NOMO-1 (cell line): Measurements from ENCODE around the gene MXRA8.

Experiments used
- DNase-seq, 2 experiments: peaks; one replicate each; lab custom pipeline; 2025; ENCODE audit not compliant: unreplicated experiment in 2 of 2; lab: John Stamatoyannopoulos, UW

The MXRA8 gene

DNA sequence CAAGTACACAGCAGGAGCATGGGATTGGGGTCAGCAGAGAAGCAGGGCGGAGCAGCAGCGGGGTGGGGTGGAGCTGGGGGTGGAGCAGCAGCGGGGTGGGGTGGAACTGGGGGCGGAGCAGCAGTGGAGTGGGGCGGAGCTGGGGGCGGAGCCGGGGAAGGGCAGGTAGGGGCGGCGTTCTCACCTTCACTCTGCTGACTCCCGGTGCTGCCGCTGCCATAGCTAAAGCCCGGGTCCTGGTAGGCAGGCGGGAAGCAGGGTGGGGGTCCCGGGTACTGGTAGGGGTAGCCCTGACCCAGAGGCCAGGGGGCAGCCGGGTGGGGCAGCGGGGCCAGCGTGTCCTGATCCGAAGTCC, 20.6 kb downstream of the MXRA8 start:
- DNase-seq: no peak

- DNase-seq: no peak
Observed at GRCh38 chr1:1336931-1337792, 21.2 kb downstream of the MXRA8 start.

DNA sequence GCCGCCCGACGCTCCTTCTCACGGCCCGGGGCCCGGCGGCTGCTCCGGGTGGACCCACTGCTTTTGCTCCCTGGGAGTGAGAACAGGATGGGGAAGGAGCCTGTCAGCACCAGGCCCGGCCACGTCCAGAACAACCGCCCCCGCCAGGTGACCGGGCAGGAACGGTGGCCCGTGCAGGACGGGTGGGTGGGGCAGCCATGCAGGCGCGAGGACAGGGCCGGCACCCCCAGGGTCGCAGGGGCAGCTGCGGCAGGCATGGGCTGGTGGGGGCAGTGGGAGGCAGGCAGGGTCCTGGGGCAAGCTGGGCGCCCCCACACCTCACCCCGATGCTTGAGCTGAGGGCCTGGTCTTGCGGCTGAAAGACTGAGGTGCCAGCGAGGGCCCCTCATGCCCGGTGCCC, 21.9 kb downstream of the MXRA8 start:
- DNase-seq: no peak

- no peak for DNase-seq
Observed at GRCh38 chr1:1335792-1336248, 22.5 kb downstream of the MXRA8 start.

- no peak for DNase-seq
Observed at GRCh38 chr1:1335283-1335682, 23.1 kb downstream of the MXRA8 start.

- no peak for DNase-seq
Observed at GRCh38 chr1:1334835-1335234, 23.5 kb downstream of the MXRA8 start.

DNA sequence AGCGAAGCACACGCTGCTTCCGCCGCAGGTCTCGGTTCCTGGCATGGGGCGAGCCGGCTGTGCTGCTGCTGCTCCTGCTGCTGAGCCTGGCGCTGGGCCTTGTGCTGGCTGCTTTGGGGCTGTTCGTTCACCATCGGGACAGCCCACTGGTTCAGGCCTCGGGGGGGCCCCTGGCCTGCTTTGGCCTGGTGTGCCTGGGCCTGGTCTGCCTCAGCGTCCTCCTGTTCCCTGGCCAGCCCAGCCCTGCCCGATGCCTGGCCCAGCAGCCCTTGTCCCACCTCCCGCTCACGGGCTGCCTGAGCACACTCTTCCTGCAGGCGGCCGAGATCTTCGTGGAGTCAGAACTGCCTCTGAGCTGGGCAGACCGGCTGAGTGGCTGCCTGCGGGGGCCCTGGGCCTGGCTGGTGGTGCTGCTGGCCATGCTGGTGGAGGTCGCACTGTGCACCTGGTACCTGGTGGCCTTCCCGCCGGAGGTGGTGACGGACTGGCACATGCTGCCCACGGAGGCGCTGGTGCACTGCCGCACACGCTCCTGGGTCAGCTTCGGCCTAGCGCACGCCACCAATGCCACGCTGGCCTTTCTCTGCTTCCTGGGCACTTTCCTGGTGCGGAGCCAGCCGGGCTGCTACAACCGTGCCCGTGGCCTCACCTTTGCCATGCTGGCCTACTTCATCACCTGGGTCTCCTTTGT, 24.7 kb downstream of the MXRA8 start:
- DNase-seq: no peak

DNA sequence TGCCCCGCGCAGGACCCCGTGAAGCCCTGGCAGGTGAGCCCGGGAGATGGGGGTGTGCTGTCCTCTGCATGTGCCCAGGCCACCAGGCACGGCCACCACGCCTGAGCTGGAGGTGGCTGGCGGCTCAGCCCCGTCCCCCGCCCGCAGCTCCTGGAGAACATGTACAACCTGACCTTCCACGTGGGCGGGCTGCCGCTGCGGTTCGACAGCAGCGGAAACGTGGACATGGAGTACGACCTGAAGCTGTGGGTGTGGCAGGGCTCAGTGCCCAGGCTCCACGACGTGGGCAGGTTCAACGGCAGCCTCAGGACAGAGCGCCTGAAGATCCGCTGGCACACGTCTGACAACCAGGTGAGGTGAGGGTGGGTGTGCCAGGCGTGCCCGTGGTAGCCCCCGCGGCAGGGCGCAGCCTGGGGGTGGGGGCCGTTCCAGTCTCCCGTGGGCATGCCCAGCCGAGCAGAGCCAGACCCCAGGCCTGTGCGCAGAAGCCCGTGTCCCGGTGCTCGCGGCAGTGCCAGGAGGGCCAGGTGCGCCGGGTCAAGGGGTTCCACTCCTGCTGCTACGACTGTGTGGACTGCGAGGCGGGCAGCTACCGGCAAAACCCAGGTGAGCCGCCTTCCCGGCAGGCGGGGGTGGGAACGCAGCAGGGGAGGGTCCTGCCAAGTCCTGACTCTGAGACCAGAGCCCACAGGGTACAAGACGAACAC, 25.4 kb downstream of the MXRA8 start:
- no peak for DNase-seq

DNA sequence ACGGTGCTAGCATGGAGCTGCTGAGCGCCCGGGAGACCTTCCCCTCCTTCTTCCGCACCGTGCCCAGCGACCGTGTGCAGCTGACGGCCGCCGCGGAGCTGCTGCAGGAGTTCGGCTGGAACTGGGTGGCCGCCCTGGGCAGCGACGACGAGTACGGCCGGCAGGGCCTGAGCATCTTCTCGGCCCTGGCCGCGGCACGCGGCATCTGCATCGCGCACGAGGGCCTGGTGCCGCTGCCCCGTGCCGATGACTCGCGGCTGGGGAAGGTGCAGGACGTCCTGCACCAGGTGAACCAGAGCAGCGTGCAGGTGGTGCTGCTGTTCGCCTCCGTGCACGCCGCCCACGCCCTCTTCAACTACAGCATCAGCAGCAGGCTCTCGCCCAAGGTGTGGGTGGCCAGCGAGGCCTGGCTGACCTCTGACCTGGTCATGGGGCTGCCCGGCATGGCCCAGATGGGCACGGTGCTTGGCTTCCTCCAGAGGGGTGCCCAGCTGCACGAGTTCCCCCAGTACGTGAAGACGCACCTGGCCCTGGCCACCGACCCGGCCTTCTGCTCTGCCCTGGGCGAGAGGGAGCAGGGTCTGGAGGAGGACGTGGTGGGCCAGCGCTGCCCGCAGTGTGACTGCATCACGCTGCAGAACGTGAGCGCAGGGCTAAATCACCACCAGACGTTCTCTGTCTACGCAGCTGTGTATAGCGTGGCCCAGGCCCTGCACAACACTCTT, 26.2 kb downstream of the MXRA8 start:
- DNase-seq: no peak

- DNase-seq: no peak
Observed at GRCh38 chr1:1331068-1331965, 27.0 kb downstream of the MXRA8 start, which contains the start of gene TAS1R3. Gene TAS1R3 (plus strand): TSS chr1:1331280. CDS start chr1:1331346, 66 bp downstream.

DNA sequence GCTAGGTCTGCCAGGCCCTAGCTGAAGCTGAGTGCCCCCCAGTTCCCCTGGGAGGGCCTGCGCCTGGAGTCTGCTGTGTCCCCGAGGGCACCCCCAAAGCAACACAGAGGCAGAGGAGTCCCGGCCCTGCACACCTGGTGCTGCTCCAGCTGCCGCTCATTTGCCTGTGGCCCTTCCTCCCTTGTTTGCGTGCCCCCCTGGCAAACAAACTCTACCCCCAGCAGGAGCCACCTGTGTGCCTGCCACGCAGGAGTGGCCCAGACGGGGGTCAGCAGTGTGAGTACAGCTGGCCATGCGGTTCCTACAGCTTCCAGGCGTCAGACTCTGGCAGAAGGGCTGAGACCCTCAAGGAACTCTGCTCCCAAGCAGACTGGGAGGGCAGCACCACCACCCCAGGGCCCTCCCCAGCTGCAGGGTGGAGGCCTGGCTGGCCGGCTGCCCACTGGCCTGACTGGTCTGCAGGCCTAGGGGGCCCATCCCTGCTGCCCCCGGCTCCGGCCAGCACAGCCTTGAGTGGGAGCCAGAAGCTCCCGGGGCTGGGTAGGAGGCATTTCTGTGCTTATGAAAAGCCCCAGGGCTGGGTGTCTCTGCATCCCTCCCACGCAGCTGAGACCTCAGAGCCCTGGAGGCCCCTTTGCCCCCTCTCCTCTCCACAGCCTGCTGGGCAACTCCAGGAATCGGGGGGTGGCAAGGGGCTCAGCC, 27.8 kb downstream of the MXRA8 start:
- DNase-seq: no peak

DNA sequence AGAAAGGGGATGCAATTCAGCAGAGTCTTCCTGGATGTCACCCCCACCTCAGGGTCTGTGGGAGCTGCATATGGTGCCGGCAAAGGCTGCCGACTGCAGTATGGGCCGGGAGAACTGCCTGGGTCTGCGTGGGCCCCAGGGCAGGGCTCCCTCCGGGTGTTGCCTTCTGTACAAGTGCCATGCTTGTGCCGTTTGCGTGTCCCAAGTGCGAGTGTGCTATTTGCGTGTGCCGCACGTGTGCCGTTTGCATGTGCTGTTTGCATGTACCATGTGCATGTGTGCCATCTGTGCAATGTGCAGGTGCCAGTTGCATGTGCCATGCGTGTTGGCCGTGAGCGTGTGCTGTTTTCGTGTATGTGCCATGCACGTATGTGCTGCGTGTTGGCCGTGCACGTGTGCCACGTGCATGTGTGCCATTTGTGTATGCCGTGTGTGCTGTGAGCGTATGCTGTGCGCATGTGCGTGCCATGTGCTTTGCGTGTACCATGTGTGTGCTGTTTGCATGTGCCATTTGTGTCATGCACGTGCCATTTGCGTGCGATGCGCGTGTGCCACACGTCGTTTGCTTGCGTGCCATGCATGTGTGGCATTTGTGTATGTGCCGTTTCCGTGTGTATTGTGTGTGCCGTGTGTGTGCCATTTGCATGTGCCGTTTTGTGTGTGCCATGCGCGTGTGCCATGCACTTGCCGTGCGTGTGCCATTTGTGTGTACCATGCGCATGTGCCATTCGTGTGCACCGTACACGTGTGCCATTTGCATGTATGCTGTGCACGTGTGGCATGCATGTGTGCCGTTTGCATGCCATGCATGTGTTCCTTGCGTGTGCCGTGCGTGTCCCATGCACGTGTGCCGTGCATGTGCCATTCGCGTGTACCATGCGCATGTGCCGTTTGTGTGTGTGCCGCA, 28.8 kb downstream of the MXRA8 start:
- no peak for DNase-seq

DNA sequence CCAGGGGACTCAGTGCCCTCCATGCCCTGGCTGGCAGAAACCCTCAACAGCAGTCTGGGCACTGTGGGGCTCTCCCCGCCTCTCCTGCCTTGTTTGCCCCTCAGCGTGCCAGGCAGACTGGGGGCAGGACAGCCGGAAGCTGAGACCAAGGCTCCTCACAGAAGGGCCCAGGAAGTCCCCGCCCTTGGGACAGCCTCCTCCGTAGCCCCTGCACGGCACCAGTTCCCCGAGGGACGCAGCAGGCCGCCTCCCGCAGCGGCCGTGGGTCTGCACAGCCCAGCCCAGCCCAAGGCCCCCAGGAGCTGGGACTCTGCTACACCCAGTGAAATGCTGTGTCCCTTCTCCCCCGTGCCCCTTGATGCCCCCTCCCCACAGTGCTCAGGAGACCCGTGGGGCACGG, 30.1 kb downstream of the MXRA8 start:
- DNase-seq: no peak

- DNase-seq: no peak
Observed at GRCh38 chr1:1327291-1327690, 31.1 kb downstream of the MXRA8 start.

DNA sequence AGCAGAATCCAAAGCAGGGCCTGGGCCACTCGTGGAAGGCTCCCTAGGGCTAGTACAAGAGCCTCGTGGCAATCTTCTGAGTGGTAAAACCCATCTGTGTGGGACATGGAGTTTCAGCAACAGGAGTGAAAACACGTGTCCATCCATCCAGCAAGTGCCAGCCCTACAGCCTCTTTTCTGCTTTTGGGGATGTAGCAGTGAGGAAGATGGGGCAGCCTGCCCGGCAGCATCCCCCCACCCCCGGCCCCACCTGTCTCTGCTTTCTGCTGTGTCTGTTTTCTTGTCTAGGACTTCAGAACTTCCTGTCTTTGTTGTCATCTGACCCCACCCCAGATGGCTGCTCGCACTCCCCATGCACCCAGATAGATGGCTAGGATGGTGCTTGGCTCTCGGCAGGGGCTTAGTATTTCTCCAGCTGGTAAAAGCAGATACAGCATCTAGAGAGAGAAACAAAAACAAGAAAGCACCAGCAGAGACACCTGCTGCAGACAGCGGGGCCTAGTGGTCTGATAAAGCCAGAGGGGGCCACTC, 32.2 kb downstream of the MXRA8 start:
- no peak for DNase-seq

DNA sequence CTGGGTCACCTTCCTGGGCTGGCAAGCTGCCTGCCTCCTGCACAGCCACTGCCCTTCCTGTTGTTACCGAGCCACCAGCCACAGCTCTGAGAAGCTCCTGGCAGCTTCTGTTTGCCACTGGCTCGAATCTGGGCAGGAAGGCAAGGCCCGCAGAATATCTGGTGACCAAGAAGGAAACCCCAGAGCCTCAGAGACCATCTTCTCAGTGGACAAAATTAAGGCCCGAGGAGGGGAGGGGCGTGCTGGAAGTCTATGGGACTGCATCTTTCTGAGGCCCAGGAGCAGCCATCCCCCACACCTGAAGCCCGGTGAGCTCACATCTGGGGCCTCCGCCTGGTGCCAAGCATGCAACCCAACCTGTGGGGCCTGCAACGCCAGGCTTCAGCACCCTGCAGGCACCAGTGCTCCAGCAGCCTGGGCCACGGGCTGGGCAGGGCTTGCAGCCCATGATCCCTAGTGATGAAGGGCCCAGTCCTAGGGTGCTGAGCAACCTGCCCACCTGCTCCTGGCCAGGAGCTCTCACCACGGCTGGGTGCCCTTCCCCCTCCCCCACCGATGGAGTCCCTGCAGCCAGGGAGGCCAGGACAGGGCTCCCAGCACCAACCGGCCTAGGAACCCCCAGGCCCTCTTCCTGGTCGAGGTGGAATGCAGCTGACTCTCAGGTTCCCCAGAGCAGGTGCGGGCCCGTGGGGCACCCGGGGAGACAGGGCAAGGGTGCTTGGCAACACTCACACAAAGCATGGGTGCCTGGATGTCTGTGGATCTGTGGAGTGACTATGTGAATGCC, 32.9 kb downstream of the MXRA8 start:
- DNase-seq: peak in 1 of 2 experiments; percentile 14
